ENCODE data around the gene NEFH.

- no peak for TF ChIP-seq ELF4 (IDR thresholded peaks at IDR 0.05)
- no peak for TF ChIP-seq SUZ12 (IDR thresholded peaks at IDR 0.05)
- TF ChIP-seq FOXM1 (IDR thresholded peaks at IDR 0.05; ENCODE audit: borderline replicate concordance), result no peak
- TF ChIP-seq FOXK2 (IDR thresholded peaks at IDR 0.05), result no peak
- TF ChIP-seq FOXA1 (IDR thresholded peaks at IDR 0.05), result no peak
- TF ChIP-seq HDGF (IDR thresholded peaks at IDR 0.05; ENCODE audit: borderline replicate concordance), result no peak
- no peak for TF ChIP-seq L3MBTL2 (conservative IDR thresholded peaks at IDR 0.05)
- no peak for TF ChIP-seq BHLHE40 (IDR thresholded peaks at IDR 0.05; ENCODE audit: borderline replicate concordance)
- TF ChIP-seq PKNOX1 (IDR thresholded peaks at IDR 0.05), result no peak
Measured at GRCh38 chr22:29520851-29521250, 40.8 kb downstream of the NEFH start.

All from HEK293T (cell line).